ENCODE data around the gene ZNF469. TPM values are rescaled to one million over a fixed set of nuclear protein-coding genes. Genes with fewer than 3 reads are reported as not detected.

Gene ZNF469
- polyA plus RNA-seq, 3 donors, result 0.02 to 0.16 (median 0.10) TPM

- H3K9me3 ChIP-seq (replicated peaks in 1 of 2; ENCODE audit: control insufficient read depth in 1 of 2, insufficient read depth in 1 of 2, low read length in 2 of 2), result no peaks in the 10 kb centered on the region
- intact Hi-C loops (cut with micrococcal nuclease), result no loop called here
- no peak overlapping the region for H3K4me3 ChIP-seq (replicated peaks in 1 of 3; ENCODE audit: low read depth in 2 of 3, low read length in 3 of 3)
- no peaks in the 10 kb centered on the region for H3K27me3 ChIP-seq (ENCODE audit: control insufficient read depth in 2 of 2, insufficient read depth in 2 of 2, low read length in 2 of 2)
- Mint-ChIP-seq H3K4me3 (no peak overlapping the region), H3K27ac (peak overlapping the region in 2 of 7 donors; percentile 30 to 67), H3K4me1 (peaks cover 14% of the 10 kb centered on the region), H3K9me3 (peaks cover 0 to 3% (median 0%) of the 10 kb centered on the region in 7 donors), H3K27me3 (ENCODE audit: low read depth in 3 of 3) (peaks cover 0 to 3% (median 0%) of the 10 kb centered on the region in 3 donors), H3K36me3 (peaks cover 0 to 3% of the 10 kb centered on the region in 2 donors)
- no peaks in the 10 kb centered on the region for H4K20me1 ChIP-seq (ENCODE audit: insufficient read depth, low read length)
- H2AFZ ChIP-seq (ENCODE audit: insufficient read depth, low read depth, low read length, poor library complexity, severe bottlenecking), result no peak overlapping the region
- no peaks in the 10 kb centered on the region for H3K79me2 ChIP-seq (ENCODE audit: insufficient read depth, low read length)
- no peak overlapping the region for H3K9ac ChIP-seq (ENCODE audit: insufficient read depth, low read length, poor library complexity, severe bottlenecking)
- peaks cover 7 to 8% of the 10 kb centered on the region in 2 donors for H3K4me1 ChIP-seq (ENCODE audit: control insufficient read depth in 1 of 2, insufficient read depth in 2 of 2, low read length in 2 of 2)
- no peak for DNase-seq
- no peak for TF ChIP-seq CTCF (IDR thresholded peaks at IDR 0.05)
- H3K4me2 ChIP-seq (replicated peaks; ENCODE audit: extremely low read depth, low read length, poor library complexity, severe bottlenecking), result no peak overlapping the region
- no peak overlapping the region for H3K27ac ChIP-seq (ENCODE audit: low read depth in 1 of 2, low read length in 2 of 2)
- H3K36me3 ChIP-seq (replicated peaks in 1 of 2; ENCODE audit: control insufficient read depth in 1 of 2, insufficient read depth in 2 of 2, low read length in 2 of 2), result no peaks in the 10 kb centered on the region
- 95% methylated on average over 10 of the region's 12 CpGs for WGBS (ENCODE audit: insufficient coverage)
Measured at GRCh38 chr16:88413231-88413630, 30.5 kb downstream of the ZNF469 start.

GRCh38 chr16:88413631-88414030 lies 30.9 kb downstream of the ZNF469 start:
- Histone ChIP-seq H2AFZ (ENCODE audit: insufficient read depth, low read depth, low read length, poor library complexity, severe bottlenecking) (no peak overlapping the region), H3K4me2 (replicated peaks; ENCODE audit: extremely low read depth, low read length, poor library complexity, severe bottlenecking) (no peak overlapping the region), H3K9me3 (replicated peaks in 1 of 2; ENCODE audit: control insufficient read depth in 1 of 2, insufficient read depth in 1 of 2, low read length in 2 of 2) (no peaks in the 10 kb centered on the region), H3K27me3 (ENCODE audit: control insufficient read depth in 2 of 2, insufficient read depth in 2 of 2, low read length in 2 of 2) (no peaks in the 10 kb centered on the region), H3K9ac (ENCODE audit: insufficient read depth, low read length, poor library complexity, severe bottlenecking) (no peak overlapping the region), H3K4me3 (replicated peaks in 1 of 3; ENCODE audit: low read depth in 2 of 3, low read length in 3 of 3) (no peak overlapping the region), H3K79me2 (ENCODE audit: insufficient read depth, low read length) (no peaks in the 10 kb centered on the region), H3K4me1 (ENCODE audit: control insufficient read depth in 1 of 2, insufficient read depth in 2 of 2, low read length in 2 of 2) (peaks cover 3 to 4% of the 10 kb centered on the region in 2 donors), H4K20me1 (ENCODE audit: insufficient read depth, low read length) (no peaks in the 10 kb centered on the region), H3K36me3 (replicated peaks in 1 of 2; ENCODE audit: control insufficient read depth in 1 of 2, insufficient read depth in 2 of 2, low read length in 2 of 2) (no peaks in the 10 kb centered on the region), H3K27ac (ENCODE audit: low read depth in 1 of 2, low read length in 2 of 2) (no peak overlapping the region)
- Mint-ChIP-seq H3K27me3 (ENCODE audit: low read depth in 3 of 3) (peaks cover 0 to 3% (median 0%) of the 10 kb centered on the region in 3 donors), H3K4me3 (no peak overlapping the region), H3K9me3 (peaks cover 0 to 3% (median 0%) of the 10 kb centered on the region in 7 donors), H3K36me3 (peaks cover 0 to 3% of the 10 kb centered on the region in 2 donors), H3K4me1 (peaks cover 10% of the 10 kb centered on the region), H3K27ac (no peak overlapping the region)
- 96% methylated on average over 12 of the region's 12 CpGs for WGBS (ENCODE audit: insufficient coverage)
- intact Hi-C loops (cut with micrococcal nuclease), result no loop called here
- TF ChIP-seq CTCF (IDR thresholded peaks at IDR 0.05), result no peak
- DNase-seq, result no peak

All from CD14-positive monocyte (primary cell).